Measurements from ENCODE around the gene SLAMF9. TPM values are rescaled to one million over a fixed set of nuclear protein-coding genes. Genes with fewer than 3 reads are reported as not detected.
A peak's percentile ranks its signal among the peaks of the same experiment; 100 is the strongest.

Gene SLAMF9
- total RNA-seq, 4 donors from 2014 or later, result not detected

- peaks cover 34 to 41% of the 10 kb centered on the region in 2 donors for H3K4me1 ChIP-seq
- intact Hi-C loops (cut with DNase I), result loop anchor here (10.0 kb wide), 1 partner anchor 171 kb away; the partner anchor contains the start of gene IGSF8
- peak overlapping the region in 1 of 3 donors; percentile 91 for H3K4me3 ChIP-seq (replicated peaks in 1 of 3)
- no peaks in the 10 kb centered on the region for H3K9me3 ChIP-seq
- 23 to 32% methylated on average over 16 to 20 of the region's 20 CpGs for WGBS, 2 donors
- H3K27ac ChIP-seq, result peak overlapping the region; percentile 93 to 98 (median 96)
- peaks cover 18 to 20% of the 10 kb centered on the region in 2 donors for H3K36me3 ChIP-seq
- H3K27me3 ChIP-seq, result no peaks in the 10 kb centered on the region
- TF ChIP-seq CTCF (IDR thresholded peaks at IDR 0.05), result no peak
- TF ChIP-seq POLR2A (IDR thresholded peaks at IDR 0.05), result peak in 1 of 2 donors; percentile 23
- peak; percentile 58 to 65 for DNase-seq
Observed at GRCh38 chr1:159923203-159924024, 30.6 kb downstream of the SLAMF9 start.

GRCh38 chr1:159922511-159923202, 31.4 kb downstream of the SLAMF9 start:
- TF ChIP-seq POLR2A (IDR thresholded peaks at IDR 0.05) (no peak), CTCF (IDR thresholded peaks at IDR 0.05) (no peak)
- WGBS, 2 donors, result 72 to 78% methylated on average over 4 to 6 of the region's 8 CpGs
- peaks cover 20 to 27% of the 10 kb centered on the region in 2 donors for H3K36me3 ChIP-seq
- DNase-seq, result no peak
- intact Hi-C loops (cut with DNase I), result loop anchor here (10.0 kb wide), 1 partner anchor 172 kb away; the partner anchor contains the start of gene IGSF8
- H3K9me3 ChIP-seq, result no peaks in the 10 kb centered on the region
- H3K27me3 ChIP-seq, result no peaks in the 10 kb centered on the region
- H3K4me3 ChIP-seq (replicated peaks in 1 of 3), result peak overlapping the region in 1 of 3 donors; percentile 91
- peak overlapping the region; percentile 93 to 98 (median 96) for H3K27ac ChIP-seq
- peaks cover 34 to 44% of the 10 kb centered on the region in 2 donors for H3K4me1 ChIP-seq

DNA sequence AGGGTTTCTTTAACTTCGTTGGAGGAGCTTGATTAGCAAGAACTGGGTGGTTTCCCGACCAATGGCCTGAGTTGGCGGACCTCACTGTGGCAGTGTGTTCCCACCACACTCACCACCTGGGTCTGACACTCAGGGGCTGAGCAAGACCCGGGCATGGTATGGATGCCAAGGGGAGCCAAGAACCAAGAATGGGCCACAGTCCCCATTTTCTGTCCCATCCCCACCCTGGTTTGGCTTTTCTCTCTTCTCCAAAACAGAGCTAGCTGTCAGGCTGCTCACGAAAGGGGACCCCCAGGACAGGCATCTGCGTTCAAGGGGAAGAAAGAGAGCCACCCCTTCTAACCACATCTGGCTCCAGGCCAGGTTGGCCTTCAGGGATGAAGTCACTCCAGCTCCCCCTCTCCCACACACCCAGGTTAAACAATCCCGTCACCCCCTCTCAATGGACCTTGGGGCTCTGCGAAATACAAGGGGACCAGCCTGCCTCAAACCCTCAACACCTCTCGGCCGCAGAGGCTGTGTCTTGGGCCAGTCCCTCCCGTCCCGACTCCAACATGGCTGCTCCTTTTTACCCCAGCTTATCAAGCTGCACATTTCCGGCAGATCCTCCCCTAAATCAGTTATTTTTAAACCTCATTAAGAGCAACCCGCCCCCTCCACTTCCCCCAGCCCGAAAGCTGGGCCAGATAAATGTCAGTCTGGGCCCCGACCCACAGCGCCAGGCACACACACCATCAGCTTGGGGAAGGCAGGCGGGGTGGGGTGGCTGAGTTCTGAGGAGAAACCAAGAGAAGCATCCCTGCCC, 32.1 kb downstream of the SLAMF9 start:
- Histone ChIP-seq H3K9me3 (no peaks in the 10 kb centered on the region), H3K27me3 (no peaks in the 10 kb centered on the region), H3K4me1 (peaks cover 30 to 40% of the 10 kb centered on the region in 2 donors), H3K36me3 (peaks cover 20 to 30% of the 10 kb centered on the region in 2 donors), H3K4me3 (replicated peaks in 1 of 3) (peak overlapping the region in 1 of 3 donors; percentile 91), H3K27ac (peak overlapping the region in 2 of 3 donors; percentile 96 to 98)
- TF ChIP-seq CTCF (IDR thresholded peaks at IDR 0.05) (no peak), POLR2A (IDR thresholded peaks at IDR 0.05) (no peak)
- intact Hi-C loops (cut with DNase I), result loop anchor here (10.0 kb wide), 1 partner anchor 173 kb away; the partner anchor contains the start of gene IGSF8
- DNase-seq, result no peak
- WGBS, 2 donors, result 70 to 78% methylated on average over 17 to 18 of the region's 18 CpGs

GRCh38 chr1:159921251-159921650, 32.8 kb downstream of the SLAMF9 start:
- 77 to 84% methylated on average over 1 of the region's 1 CpG for WGBS, 2 donors
- no peak for TF ChIP-seq POLR2A (IDR thresholded peaks at IDR 0.05)
- TF ChIP-seq CTCF (IDR thresholded peaks at IDR 0.05), result no peak
- intact Hi-C loops (cut with DNase I), result loop anchor here (10.0 kb wide), 1 partner anchor 174 kb away; the partner anchor contains the start of gene IGSF8
- Histone ChIP-seq H3K27me3 (no peaks in the 10 kb centered on the region), H3K36me3 (peaks cover 20 to 30% of the 10 kb centered on the region in 2 donors), H3K27ac (peak overlapping the region in 1 of 3 donors; percentile 28), H3K4me3 (replicated peaks in 1 of 3) (no peak overlapping the region), H3K4me1 (peaks cover 24 to 38% of the 10 kb centered on the region in 2 donors), H3K9me3 (no peaks in the 10 kb centered on the region)
- DNase-seq, result no peak

Measured in thyroid gland (tissue), 4 donors.